Renal cortex interstitium (tissue), 11 donors: ENCODE measurements around the gene PAPPA. TPM values are rescaled to one million over a fixed set of nuclear protein-coding genes. Genes with fewer than 3 reads are reported as not detected.

Experiments used
- DNase-seq, 11 donors: peaks; one replicate each; pipeline ENCODE4 v3.0.0-alpha.2; 2013; ENCODE audit warnings: low read depth in 9 of 11, low spot score in 4 of 11; ENCODE audit errors: extremely low read depth in 1 of 11
- polyA plus RNA-seq, 3 donors: library from polyadenylated mRNA; unstranded; fragments of 120-200 nt; gene quantifications; one replicate each; pipeline ENCODE4 v1.2.1, GENCODE V29; 2013; ENCODE audit not compliant: insufficient read length in 3 of 3

PAPPA gene
- polyA plus RNA-seq, 3 donors: 2.9 to 14.8 (median 6.5) TPM

DNA sequence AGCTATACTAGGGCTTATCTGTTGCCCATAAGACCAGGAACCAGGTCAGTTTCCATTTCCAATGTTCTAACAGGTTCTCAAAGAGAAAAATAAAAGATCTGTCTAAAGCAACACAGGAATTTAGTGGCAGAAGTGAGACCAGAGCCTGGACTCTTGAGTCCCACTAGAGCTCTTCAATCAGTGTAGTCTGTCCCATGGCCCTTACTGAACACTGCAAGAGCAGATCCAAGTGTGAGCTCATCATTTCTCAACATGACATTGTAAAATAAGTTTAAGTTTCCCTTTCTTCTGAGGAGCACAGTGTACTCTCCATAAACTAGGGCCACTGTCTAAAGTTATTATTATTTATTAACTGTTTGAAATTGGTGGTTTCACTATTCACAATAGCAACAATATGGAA, 8.6 kb upstream of the PAPPA start:
- no peak for DNase-seq

DNA sequence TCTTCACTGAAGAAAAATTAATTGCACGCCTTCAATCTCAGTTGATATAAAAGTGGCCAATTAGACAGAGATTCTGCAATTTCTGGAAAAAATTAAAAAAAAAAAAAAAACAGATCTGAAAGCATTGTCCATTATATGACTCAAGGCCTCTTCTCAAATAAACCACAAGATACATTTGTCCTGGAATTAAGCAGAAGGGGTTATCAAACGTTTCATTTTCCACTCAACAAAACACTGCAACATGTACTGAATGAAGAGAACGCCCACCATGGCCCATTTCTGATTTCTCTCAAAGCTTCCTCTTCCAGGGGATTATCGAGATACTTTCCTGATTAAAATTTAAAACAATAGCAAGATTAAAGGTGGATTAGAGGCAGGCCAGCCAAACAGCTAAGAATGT, 5.8 kb upstream of the PAPPA start:
- DNase-seq: no peak

DNA sequence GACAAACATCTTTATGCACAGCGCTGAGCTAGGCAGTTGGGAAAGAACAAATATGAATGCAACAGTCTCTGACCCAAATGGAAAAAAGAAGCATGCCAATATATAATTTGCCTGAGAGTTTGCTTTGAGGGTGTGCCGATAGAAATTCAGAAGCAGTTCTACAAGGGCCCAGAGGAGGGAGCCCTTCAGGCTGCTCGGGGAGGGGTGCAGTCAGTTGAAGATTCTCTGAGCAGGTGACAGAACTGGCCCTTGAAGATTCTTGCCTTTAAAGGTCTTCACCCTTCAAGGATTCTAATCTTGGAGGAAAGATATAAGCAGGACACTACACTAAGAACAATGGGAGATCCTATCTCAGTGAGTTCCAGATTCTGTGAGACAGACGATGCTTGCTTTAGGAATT, 3.7 kb upstream of the PAPPA start:
- no peak for DNase-seq

DNA sequence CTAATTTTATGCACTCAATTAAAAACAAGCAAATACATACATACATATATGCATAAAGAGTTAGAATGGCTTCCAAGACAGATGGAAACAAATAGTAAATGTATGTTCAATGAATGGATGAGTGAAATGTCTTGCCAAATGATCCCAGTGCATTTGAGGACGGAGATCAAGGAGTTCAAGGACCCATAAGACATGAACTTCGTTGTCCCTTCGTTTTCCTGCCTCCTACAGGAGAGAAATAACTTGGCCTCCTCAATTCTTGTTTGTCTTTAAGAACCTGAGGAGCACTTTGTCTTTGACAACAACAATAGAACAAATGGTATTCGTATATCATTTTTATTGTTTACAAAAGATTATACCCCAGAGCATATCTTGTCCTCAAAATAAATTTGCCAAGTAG, 2.4 kb upstream of the PAPPA start:
- no peak for DNase-seq

DNA sequence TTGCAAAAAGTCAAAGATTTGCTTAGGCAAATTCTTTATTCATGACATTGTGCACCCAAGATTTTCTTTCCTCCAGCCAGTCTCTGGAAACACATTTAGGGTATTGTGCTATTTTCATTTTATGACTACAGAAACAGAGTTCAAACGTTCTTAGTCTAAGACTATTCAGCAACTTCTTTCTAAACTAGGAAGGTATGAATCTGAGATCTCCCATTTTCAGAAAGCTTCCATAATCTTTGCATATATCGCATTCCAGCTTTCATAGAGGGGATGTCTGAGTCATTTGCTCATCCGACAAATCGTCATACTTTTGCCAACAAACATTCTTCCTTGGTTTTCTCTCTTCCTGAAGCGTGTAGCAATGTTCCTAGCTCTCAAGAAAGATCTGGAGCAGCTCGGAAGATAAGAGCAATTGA, 1.6 kb upstream of the PAPPA start:
- DNase-seq: no peak

DNA sequence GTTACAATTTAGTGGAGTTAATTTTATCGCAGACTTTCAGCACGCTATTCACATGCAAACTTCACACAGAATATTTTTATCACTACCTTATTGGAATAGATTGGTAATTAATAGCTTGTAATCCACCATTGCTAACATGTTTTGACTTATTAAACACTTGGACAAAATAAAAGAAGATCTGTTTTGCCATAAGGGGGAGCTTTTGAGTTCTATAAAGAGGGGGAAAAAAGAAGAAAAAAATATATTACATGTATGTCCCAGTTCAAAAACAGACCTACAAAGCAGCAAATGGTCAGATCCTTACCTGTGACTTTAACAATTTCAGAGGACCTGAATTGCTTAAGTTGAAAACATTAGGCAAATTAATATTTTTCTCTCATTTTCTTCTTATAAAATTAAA, 1.2 kb upstream of the PAPPA start:
- no peak for DNase-seq

DNA sequence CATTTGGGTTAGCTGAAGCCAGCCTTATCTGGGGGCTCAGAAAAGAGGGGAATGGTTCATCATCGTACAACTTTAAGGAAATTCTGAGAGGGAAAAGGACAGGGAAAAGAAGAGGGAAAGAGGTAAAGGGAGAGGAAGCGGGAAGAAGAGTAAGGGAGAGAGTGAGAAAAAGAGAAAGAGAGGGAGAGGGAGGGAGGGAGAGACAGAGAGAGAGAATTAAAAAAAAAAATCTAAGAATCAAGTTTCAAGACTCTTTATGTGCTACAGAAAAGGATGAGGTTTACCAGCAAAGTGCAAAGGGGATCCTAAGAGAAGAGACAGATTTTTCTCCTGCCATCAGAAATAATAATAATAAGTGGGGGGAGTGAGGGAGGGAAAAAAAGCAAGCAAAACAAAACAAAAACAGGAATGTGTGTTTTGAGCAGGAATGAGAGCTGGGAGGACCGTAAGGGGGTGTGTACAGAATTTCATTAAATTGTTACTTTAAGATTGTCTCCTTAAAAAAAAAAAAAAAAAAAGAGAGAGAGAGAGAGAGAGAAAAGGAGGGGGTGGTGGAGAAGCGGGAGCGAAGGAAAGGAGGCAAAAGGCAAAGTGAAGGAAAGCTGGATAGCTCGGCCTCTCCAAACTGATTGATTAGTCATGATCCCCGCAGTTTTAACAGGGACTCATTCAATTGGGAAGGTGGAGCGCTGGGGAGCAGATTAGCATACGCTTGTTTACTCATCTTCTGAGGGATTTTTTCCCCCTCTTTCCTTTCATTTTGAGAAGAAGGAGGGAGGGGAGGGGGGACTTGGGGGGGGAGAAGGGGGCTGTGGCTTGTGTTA, 438 bp upstream of the PAPPA start:
- no peak for DNase-seq

DNA sequence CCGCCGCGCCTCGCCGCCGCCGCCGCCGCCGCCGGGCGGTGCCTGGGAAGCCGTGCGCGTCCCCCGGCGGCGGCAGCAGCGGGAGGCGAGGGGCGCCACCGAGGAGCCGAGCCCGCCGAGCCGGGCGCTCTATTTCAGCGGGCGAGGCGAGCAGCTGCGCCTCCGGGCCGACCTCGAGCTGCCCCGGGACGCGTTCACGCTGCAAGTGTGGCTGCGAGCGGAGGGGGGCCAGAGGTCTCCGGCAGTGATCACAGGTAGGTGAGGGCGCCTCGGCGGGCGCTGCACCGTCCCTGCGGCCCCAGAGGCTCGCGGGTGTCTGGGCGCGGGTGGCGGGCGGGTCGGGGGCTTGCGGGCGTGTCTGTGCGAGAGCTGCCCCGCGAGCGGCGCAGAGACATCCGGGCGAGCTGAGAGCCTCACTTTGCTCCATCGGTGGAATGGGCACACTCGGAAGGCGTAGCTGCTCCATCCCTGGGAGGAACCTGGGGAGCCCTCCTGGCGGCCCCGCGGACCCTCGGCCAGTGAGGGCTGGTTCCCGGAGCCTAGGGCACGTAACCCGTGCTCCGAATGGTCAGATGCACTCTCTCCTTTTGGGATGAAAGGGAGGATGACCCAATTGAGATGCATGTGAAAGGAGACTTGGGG, 864 bp downstream of the PAPPA start:
- no peak for DNase-seq

DNA sequence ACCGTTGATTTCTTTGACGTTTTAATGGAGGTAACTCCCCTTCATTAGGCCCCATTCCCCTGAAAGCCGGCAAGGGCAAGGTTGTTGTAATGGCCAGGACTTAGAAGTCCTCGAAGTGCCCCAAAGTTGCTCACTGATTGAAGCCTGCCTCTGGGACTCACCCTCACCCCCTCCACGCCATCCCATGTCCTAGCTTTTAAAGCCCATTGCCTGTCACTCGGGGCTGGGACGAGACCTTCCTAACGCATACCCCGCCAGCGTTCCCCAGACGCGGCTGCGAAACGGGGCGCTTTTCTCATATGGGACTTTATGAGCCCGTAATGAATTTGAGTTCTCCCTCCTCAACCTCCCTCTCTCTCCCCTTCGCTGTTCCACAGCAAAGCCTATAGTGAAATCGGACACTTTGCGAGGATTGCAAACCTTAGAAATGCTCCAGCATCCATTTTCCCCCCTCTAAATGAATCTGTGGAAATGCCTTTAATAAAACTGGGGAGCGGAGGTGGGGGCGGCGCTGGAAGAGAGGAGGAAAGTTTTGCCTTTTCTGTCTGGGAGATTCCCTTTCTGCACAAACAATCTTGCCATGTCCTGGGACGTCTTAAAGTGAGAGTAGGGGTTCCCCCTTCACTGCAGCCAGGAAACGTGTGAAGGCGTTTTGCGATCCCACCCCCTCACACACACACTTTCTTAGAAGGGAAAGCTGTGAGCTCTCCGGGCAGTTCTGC, 1.5 kb downstream of the PAPPA start:
- no peak for DNase-seq

DNA sequence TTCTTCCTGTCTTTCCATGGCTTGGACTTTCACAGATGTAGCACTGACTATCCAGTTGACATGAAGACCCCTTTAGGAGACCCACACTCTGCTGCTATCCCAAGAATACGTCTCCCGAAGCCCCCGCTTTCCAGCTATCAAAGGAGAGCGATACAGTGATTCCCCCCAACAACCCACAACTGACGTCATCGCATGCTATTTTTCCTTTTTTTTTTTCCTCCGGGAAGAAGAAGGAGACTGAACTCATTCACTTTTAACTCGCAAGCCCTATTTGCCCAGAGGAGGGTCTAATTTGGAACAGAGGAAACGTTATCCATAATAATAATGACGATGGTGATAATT, 2.1 kb downstream of the PAPPA start:
- DNase-seq: peak in 1 of 11 donors; percentile 47

DNA sequence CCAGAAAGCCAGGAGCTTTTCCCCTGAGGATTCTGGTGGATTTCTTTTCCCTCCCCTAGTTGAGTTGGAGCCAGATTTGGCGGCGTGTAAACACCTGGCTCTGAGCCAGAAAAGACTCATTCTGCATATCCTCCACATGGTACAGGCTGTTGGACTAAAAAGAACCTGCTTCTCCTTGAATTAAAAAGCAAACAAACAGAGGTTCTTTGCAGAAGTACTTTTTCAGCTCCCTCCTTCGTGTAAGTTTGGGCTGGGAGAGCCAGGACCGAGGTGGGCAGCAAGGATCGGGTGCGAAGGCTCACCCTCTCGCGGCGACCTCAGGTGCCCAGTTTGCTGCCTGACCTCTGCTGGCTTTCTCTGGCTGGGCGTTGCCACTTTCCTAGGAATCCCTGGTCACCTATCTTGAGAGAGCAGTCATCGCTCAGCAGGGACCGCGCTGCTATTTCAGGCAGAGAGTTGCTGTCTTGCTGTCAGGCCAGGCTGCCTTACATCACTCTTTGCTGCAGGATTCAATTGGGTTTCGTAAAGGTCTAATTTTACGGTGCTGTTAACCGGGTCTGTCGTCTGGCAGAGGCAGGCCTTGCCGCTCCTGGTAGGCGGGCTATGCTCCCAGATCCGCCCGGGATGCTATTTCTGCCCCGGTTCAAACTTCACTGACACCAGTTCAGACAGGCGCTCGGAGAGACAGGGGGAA, 3.2 kb downstream of the PAPPA start:
- peak in 3 of 11 donors; percentile 45 to 63 (median 55) for DNase-seq

DNA sequence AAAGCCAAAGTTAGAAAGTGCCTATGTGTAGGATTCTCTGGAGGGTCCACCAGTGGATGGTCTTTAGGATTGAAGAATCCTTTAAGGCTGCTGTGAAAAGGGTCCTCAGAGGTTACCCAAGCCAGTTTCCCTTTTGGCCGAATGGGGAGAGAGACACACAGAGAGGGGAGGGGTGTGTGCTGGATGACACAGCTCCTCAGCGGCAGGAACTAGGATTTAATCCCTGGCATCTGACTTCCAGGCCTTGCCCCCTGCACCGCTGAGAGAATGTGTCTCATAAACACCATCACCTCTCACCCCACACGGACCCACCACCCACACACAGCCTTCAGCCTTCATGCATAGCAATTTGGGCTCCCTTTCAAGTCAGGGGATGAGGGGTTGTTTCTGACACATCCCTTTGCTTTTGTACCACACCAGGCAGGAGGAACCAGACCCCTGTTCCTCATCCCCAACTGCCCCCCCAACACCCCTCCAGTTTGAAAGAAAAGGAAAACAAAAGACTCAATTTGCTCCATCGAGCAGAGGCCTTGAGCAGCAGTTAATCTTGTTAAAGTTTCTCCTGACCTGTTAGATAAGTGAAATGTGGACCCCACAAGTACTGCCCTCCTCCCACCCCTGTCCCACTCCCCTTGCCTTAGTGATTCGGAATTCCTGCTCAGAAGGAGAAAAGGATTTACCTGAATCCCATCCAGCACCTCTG, 4.0 kb downstream of the PAPPA start:
- no peak for DNase-seq

DNA sequence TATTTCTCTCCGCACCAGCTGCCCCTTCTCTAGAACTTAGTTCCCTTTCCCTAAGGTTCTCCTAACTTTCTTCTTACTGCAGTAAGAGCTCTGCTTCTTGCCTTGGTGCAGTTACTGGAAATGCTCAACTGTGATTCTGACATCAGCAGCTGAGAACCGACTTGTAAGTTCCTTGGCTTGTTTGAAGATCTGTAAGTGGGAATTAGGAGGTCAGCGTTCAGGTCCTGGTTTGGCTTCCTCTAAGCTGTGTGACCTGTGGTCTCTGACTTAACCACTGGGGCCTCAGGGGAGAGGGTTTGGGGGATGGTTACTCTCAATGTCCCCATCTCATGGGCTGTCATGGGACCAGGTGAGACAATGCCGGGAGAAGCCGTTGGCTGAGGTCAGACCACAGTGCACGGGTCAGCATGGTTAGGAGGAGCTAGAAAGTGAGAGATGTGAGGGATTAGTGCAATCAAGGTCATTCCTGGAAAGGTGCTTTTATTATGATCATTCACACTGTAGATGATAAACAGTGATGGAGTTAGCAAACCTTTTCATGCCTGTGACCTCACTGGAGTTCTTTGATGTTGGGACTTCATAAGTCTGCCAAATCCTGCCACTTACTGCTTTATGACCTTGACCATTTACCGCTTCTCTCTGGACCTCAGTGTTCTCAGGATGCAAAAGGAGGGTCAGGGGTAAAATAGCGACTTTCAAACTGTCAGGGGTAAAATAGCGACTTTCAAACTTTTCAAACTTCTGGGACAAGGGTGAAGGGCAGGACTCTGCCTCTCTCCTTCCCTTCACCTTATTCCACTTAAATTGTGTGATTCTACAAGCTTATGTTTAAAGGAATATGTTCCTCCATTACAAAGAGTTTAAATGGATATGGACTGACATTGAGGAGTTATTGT, 7.3 kb downstream of the PAPPA start:
- no peak for DNase-seq

DNA sequence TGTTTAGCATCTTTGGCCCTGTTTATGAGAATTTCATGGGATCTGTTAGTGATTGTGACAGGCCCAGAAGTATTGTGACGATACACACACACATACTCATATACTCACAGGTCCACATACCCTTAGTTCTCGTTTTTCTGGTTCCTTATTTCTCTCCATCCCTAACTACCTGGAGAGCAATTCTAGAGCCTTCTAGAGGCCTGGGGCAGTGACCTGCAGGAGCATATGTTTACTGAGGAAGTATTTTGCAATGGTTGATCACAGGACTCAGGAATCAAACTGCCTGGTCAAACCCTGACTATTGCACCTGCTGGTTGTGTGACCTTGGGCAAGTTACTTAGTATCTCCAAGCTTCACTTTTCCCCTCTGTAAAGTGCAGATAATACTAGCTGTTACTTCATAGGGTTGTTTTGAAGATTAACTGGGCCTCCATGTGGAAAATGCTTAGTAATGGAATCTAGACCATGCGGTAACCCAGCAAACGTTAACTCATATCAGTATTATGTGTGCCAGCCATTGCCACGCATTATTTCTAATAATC, 8.7 kb downstream of the PAPPA start:
- DNase-seq: no peak

DNA sequence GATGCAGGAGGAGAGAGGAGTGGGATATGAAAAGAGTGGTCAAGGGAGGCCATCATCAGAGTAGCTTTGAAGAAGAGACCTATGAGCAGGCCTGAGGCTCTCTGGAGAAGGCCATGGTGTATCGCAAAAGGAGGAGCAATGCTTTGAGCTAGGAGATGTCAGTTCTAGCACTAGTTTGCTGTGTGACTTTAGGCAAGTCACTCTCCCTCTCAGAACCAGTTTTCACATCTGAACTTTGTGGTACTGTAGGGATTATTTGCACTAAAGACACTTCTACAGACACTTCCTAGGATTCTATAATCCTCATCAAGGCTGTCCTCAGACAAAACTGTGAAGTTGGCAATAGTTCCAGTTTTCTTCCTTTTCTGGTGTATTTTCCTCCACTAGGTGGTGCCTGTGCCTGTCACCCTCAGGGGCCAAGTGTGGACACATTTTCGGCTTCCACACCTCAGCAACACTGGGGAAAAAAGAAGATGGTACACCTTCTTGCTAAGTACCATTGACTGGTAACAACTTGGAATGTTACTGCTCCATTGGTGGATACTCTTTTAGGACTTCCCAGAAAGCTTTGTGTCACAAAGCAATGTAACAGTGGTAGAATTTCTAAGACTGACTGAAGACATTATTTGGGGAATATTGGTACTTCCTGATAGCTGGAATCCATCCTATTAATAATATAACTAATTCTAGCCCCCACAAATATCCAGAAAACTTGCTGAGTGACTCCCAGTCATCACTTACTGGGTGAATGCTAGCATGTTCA, 9.9 kb downstream of the PAPPA start:
- DNase-seq: no peak

DNA sequence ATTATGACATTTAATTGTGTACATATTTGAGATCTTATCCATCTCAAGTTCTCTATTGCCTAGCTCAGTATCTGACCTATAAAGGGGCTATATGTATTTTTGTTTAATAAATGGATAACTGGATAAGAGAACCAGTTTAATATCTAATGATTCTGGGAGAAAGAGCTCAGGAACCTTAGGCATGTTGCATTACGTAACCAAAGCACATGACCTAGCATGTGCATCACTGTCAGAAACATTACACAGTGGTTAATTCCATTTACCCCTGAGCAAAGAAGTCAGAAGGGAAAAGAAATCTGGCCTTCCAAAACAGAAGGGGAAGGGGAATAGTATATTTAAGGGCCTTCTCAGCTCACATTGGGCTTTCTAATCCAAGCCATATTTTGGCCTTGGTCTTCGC, 12.3 kb downstream of the PAPPA start:
- no peak for DNase-seq

DNA sequence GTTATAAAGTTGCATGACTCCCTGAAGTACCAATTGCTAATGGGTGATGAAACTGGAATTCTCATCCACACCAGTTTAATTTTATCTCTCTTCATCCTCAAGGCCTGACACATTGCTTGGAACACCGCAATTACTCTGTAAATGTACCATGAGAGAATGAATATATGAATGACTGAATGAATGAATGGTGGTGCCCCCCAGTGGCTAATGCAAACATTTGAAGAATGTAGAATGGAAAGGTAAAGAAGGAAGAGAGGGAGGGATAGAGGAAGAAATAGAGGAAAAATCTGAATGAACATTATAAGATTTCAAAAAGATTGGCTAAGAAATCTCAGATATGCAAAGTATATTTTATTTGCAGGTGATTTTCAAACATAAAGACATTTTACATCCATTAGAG, 13.1 kb downstream of the PAPPA start:
- no peak for DNase-seq
